ENCODE measurements around the gene KIF26B.

DNA sequence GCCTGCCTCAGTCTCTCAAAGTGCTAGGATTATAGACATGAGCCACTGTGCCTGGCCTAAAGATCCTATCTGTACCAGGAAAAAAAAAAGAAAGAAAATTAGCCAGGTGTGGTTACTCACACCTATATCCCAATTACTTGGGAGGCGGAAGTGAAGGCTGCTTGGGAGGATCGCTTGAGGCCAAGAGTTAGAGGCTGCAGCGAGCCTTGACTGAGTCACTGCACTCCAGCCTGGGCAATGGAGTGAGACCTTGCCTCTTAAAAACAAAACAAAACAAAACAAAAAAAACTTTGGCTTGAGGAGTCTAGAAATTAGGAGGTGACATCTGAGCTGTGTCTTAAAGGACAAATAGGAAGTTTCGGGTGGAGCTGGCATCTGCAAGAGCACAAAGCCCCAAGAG is 38.7 kb upstream of the KIF26B start:
- TF ChIP-seq, protein P1, sequence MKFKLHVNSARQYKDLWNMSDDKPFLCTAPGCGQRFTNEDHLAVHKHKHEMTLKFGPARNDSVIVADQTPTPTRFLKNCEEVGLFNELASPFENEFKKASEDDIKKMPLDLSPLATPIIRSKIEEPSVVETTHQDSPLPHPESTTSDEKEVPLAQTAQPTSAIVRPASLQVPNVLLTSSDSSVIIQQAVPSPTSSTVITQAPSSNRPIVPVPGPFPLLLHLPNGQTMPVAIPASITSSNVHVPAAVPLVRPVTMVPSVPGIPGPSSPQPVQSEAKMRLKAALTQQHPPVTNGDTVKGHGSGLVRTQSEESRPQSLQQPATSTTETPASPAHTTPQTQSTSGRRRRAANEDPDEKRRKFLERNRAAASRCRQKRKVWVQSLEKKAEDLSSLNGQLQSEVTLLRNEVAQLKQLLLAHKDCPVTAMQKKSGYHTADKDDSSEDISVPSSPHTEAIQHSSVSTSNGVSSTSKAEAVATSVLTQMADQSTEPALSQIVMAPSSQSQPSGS (IDR thresholded peaks at IDR 0.05; ENCODE audit: low read length) = no peak
- TF ChIP-seq POLR2A (IDR thresholded peaks at IDR 0.05; ENCODE audit: low read depth, low read length) = no peak
- TF ChIP-seq WRNIP1 (IDR thresholded peaks at IDR 0.05; ENCODE audit: borderline replicate concordance, low read depth, low read length) = no peak
- no peak for TF ChIP-seq ZNF217 (IDR thresholded peaks at IDR 0.05)
- TF ChIP-seq, protein P2, sequence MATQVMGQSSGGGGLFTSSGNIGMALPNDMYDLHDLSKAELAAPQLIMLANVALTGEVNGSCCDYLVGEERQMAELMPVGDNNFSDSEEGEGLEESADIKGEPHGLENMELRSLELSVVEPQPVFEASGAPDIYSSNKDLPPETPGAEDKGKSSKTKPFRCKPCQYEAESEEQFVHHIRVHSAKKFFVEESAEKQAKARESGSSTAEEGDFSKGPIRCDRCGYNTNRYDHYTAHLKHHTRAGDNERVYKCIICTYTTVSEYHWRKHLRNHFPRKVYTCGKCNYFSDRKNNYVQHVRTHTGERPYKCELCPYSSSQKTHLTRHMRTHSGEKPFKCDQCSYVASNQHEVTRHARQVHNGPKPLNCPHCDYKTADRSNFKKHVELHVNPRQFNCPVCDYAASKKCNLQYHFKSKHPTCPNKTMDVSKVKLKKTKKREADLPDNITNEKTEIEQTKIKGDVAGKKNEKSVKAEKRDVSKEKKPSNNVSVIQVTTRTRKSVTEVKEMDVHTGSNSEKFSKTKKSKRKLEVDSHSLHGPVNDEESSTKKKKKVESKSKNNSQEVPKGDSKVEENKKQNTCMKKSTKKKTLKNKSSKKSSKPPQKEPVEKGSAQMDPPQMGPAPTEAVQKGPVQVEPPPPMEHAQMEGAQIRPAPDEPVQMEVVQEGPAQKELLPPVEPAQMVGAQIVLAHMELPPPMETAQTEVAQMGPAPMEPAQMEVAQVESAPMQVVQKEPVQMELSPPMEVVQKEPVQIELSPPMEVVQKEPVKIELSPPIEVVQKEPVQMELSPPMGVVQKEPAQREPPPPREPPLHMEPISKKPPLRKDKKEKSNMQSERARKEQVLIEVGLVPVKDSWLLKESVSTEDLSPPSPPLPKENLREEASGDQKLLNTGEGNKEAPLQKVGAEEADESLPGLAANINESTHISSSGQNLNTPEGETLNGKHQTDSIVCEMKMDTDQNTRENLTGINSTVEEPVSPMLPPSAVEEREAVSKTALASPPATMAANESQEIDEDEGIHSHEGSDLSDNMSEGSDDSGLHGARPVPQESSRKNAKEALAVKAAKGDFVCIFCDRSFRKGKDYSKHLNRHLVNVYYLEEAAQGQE (IDR thresholded peaks at IDR 0.05; ENCODE audit: low read depth, low read length) = no peak
- no peak for TF ChIP-seq ZNF274 (IDR thresholded peaks at IDR 0.05; ENCODE audit: insufficient read depth, insufficient read length)
- TF ChIP-seq JUND (IDR thresholded peaks at IDR 0.05; ENCODE audit: low read depth, low read length) = no peak
